B cell (primary cell): Measurements from ENCODE around the gene PLN.

ENCODE experiments used
- EZH2 ChIP-seq: IDR thresholded peaks from 2 replicates; pipeline ENCODE4 v1.6.1; 2012; ENCODE audit warnings: borderline replicate concordance, low read depth, mild to moderate bottlenecking, moderate library complexity, low read length; ENCODE audit not compliant: insufficient read depth, poor library complexity, severe bottlenecking
- TF ChIP-seq, protein P1 (sequence below): fragments of 200-600 bp; IDR thresholded peaks from one replicate; pipeline ENCODE4 v1.8.0; 2022; ENCODE audit warnings: antibody characterized with exemption, mild to moderate bottlenecking

DNA sequence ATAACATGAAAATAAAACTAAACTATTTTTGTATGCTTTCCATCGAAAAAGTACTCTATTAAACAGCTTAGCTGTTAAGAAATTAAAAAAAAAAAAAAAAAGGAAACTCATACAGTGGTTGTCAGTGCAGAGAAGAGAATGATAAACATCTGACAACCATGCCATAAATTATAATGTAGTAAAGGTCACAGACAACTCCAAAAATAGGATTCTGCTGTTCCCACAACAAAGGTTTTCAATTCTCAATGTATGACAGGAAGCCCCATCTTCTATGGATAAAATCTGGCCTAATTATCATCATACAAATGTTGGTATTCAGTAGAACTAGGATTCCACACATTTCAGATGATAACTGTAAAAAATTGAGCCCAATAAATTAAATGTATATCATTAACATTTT is 5.0 kb downstream of the PLN start:
- TF ChIP-seq EZH2: no peak
- TF ChIP-seq, protein P1, sequence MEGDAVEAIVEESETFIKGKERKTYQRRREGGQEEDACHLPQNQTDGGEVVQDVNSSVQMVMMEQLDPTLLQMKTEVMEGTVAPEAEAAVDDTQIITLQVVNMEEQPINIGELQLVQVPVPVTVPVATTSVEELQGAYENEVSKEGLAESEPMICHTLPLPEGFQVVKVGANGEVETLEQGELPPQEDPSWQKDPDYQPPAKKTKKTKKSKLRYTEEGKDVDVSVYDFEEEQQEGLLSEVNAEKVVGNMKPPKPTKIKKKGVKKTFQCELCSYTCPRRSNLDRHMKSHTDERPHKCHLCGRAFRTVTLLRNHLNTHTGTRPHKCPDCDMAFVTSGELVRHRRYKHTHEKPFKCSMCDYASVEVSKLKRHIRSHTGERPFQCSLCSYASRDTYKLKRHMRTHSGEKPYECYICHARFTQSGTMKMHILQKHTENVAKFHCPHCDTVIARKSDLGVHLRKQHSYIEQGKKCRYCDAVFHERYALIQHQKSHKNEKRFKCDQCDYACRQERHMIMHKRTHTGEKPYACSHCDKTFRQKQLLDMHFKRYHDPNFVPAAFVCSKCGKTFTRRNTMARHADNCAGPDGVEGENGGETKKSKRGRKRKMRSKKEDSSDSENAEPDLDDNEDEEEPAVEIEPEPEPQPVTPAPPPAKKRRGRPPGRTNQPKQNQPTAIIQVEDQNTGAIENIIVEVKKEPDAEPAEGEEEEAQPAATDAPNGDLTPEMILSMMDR: no peak
